Thoracic aorta (tissue), 2 donors: ENCODE results near the gene UBAP2L. TPM values are rescaled to one million over a fixed set of nuclear protein-coding genes. Genes with fewer than 3 reads are reported as not detected.
"Not testable (repeated sequence)": the region's sequence is repeated elsewhere in the genome, so short reads cannot be mapped to it uniquely, and the experiment has no call there.

Experiments used
- ATAC-seq: fragments of 150-250 bp; one replicate; pipeline ENCODE4 v1.8.0; 2017; ENCODE audit warnings: low read depth; ENCODE audit not compliant: insufficient number of reproducible peaks, low FRiP score
- DNase-seq: peaks from one replicate; pipeline ENCODE4 v3.0.0-alpha.2; 2020; ENCODE audit warnings: low spot score
- H3K27ac ChIP-seq, 2 donors: fragments of 200-600 bp; sonication (generic); 1 replicate in 1 of 2; 2 replicates in 1 of 2; pipeline ENCODE4 v1.5.1; 2016; ENCODE audit warnings: mild to moderate bottlenecking in 2 of 2, moderate library complexity in 2 of 2
- H3K27me3 ChIP-seq: fragments of 200-600 bp; sonication (generic); replicated peaks from 2 replicates; pipeline ENCODE4 v1.6.0; 2016; ENCODE audit warnings: mild to moderate bottlenecking; ENCODE audit not compliant: insufficient read depth
- H3K36me3 ChIP-seq: fragments of 200-600 bp; sonication (generic); one replicate; pipeline ENCODE4 v1.5.1; 2016
- H3K4me1 ChIP-seq, 2 donors: fragments of 200-600 bp; sonication (generic); 1 replicate in 1 of 2; 2 replicates in 1 of 2; pipeline versions ENCODE4 v1.5.1 to v1.6.0; 2016; ENCODE audit warnings: low read depth in 2 of 2, mild to moderate bottlenecking in 1 of 2; ENCODE audit not compliant: control insufficient read depth in 1 of 2
- H3K4me3 ChIP-seq: fragments of 200-600 bp; sonication (generic); 2 replicates; pipeline ENCODE4 v1.5.1; 2016; ENCODE audit warnings: mild to moderate bottlenecking
- H3K9me3 ChIP-seq: fragments of 200-600 bp; sonication (generic); 2 replicates; pipeline ENCODE4 v1.5.1; 2016
- total RNA-seq, 2 donors: library from RNA; depleted of rRNA; stranded (reverse); fragments of >200 nt; gene quantifications; one replicate each; pipeline versions ENCODE4 v1.1.0 to v1.2.3, GENCODE V29; 2016
- TF ChIP-seq, protein P1 (sequence below): fragments of 200-600 bp; sonication (generic); IDR thresholded peaks from one replicate; pipeline ENCODE4 v1.5.1; 2019; ENCODE audit warnings: antibody characterized with exemption

UBAP2L gene
- total RNA-seq, 2 donors from 2014 or later, result 92.1 to 119 TPM

DNA sequence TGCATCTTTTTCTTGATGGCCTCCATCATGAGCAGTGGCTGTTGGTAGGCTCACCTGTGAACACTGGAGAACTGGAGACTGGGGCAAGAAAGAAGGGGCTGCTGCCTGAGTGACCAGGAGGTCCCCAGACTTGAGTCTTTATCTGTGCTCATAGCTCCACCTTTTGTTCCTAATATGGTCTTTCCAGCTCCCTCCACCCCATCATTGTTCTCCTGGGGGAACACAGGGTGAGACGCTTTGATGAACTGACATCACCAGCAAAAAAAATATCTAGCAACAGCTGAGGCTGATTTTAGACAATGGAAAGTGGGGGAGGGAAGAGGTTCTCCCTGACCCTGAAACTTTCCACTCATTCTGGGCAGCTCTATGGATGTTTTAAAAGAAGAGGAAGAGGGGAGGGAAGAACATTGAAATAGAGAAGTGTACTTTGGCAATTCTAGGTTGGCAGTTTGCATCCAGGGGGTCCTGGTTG lies 28.7 kb upstream of the UBAP2L start, which contains the start of gene TPM3:
Gene TPM3, minus strand, starts transcription at position 111 of the 472 bp plus-strand sequence. Its CDS starts 82 bp downstream, at position 29.
- DNase-seq (no peak), ATAC-seq (no peak)
- TF ChIP-seq, protein P1, sequence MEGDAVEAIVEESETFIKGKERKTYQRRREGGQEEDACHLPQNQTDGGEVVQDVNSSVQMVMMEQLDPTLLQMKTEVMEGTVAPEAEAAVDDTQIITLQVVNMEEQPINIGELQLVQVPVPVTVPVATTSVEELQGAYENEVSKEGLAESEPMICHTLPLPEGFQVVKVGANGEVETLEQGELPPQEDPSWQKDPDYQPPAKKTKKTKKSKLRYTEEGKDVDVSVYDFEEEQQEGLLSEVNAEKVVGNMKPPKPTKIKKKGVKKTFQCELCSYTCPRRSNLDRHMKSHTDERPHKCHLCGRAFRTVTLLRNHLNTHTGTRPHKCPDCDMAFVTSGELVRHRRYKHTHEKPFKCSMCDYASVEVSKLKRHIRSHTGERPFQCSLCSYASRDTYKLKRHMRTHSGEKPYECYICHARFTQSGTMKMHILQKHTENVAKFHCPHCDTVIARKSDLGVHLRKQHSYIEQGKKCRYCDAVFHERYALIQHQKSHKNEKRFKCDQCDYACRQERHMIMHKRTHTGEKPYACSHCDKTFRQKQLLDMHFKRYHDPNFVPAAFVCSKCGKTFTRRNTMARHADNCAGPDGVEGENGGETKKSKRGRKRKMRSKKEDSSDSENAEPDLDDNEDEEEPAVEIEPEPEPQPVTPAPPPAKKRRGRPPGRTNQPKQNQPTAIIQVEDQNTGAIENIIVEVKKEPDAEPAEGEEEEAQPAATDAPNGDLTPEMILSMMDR, result no peak
- no peaks in the 10 kb centered on the region for H3K27me3 ChIP-seq
- no peak within 1 kb of the TSS for H3K27ac ChIP-seq
- H3K4me1 ChIP-seq, result peaks cover 0 to 18% of the 10 kb centered on the region in 2 donors
- H3K4me3 ChIP-seq, result no peak within 1 kb of the TSS
- no peaks in the 10 kb centered on the region for H3K36me3 ChIP-seq
- no peaks in the 10 kb centered on the region for H3K9me3 ChIP-seq

DNA sequence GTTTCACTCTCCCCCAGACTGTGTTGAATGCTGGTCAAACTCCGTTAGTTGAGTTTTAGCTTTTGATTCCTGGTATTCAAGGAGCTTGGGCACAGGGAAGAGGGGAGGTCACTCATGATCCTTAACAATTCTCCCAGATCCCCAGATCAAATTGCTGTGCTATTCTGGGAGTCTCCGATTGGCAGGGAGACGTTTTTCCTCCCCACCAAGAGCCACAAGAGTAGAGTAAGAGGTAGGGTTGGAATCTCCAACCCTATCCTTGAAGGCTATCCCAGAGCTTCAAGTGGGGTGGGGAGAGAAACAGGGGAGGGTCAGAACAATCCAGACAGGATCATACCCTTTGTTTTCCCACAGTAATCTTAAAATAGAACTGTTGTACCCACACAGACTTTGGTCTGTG lies 28.3 kb upstream of the UBAP2L start:
- Histone ChIP-seq H3K4me1 (peaks cover 0 to 18% of the 10 kb centered on the region in 2 donors), H3K36me3 (no peaks in the 10 kb centered on the region), H3K4me3 (no peak overlapping the region), H3K27ac (no peak overlapping the region), H3K9me3 (no peaks in the 10 kb centered on the region), H3K27me3 (no peaks in the 10 kb centered on the region)
- DNase-seq, result no peak
- TF ChIP-seq, protein P1, result no peak
- no peak for ATAC-seq

DNA sequence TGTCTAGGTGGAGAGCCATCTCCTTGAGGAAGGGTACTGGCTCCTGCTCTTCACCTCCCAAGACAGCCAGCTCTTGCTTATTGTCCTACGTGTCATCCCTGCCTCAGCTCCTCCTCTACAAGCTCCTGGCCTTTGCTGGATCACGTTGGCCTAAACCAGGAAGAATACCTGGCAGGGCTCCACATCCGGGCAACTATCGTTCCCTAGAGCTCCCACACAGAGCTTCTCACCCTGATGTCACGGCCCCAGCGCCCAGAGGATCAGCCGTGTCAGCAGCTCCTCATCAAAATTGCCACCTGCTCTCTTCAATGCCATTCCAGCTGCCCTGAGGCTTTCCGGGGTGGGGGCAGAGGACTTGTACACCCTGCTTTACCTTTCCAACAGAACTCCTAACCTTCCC lies 26.9 kb upstream of the UBAP2L start:
- Histone ChIP-seq H3K27ac (no peak overlapping the region), H3K9me3 (no peaks in the 10 kb centered on the region), H3K4me1 (peaks cover 0 to 18% of the 10 kb centered on the region in 2 donors), H3K27me3 (no peaks in the 10 kb centered on the region), H3K36me3 (no peaks in the 10 kb centered on the region), H3K4me3 (no peak overlapping the region)
- TF ChIP-seq, protein P1, result no peak
- DNase-seq (no peak), ATAC-seq (no peak)

DNA sequence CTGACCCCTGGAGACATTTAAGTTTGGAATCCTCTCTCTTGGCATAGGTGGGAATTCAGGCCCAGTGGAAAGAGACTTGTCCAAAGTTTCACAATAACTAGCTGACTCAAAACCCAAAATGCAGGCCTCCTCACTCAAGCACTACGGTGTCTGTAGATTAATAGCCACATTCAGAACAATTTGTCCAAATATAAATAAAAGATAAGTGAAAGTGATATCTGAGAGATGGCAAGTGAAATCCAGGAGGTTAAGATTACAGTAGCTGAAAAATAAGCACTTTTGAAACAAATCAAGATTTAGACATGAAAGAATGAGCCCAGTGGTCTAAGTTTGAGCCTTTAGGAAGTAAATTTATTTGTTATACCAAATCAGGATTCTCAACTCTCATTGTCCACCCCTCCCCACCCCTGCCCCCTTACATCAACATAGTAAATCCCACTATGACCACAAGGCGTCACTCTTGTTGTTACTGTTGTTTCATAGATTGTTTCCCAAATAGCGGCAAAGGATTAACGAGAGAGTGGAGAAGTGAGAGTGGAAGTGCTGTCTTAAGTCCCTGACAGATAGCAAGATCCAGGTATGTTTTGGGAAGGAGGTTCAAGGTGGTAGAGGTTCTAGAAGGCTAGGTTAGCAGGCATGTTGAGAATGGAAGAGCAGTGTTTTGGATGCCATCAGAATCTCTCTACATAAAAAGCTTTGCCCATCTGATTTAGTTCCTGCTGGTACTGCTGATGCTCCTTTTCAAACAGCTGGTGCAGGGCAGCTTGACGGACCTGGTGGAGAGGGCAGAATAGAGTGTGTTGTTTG lies 21.8 kb upstream of the UBAP2L start:
- Histone ChIP-seq H3K27ac (no peak overlapping the region), H3K36me3 (no peaks in the 10 kb centered on the region), H3K27me3 (no peaks in the 10 kb centered on the region), H3K4me1 (no peaks in the 10 kb centered on the region), H3K4me3 (peak overlapping the region; percentile 37), H3K9me3 (no peaks in the 10 kb centered on the region)
- DNase-seq (peak; percentile 24), ATAC-seq (no peak)
- TF ChIP-seq, protein P1, result peak; percentile 55

DNA sequence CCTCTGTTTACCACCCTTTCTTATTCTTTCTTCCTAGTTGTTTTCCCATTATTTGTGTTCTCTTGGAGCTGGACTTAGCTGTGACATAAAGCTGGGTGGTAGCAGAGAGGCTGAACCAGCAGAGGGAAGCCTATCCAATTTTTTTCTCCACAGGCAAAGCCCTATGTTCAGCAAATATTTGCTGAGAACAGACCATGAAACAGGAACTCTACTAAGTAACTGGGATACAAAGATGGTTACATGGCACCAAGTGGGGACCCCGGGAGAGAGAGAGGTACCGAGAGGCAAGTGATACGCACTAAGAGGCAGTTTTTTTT lies 21.2 kb upstream of the UBAP2L start:
- no peaks in the 10 kb centered on the region for H3K27me3 ChIP-seq
- no peaks in the 10 kb centered on the region for H3K9me3 ChIP-seq
- no peak overlapping the region for H3K4me3 ChIP-seq
- ATAC-seq (peak; percentile 69), DNase-seq (no peak)
- no peak overlapping the region for H3K27ac ChIP-seq
- TF ChIP-seq, protein P1, result no peak
- H3K36me3 ChIP-seq, result no peaks in the 10 kb centered on the region
- no peaks in the 10 kb centered on the region for H3K4me1 ChIP-seq

DNA sequence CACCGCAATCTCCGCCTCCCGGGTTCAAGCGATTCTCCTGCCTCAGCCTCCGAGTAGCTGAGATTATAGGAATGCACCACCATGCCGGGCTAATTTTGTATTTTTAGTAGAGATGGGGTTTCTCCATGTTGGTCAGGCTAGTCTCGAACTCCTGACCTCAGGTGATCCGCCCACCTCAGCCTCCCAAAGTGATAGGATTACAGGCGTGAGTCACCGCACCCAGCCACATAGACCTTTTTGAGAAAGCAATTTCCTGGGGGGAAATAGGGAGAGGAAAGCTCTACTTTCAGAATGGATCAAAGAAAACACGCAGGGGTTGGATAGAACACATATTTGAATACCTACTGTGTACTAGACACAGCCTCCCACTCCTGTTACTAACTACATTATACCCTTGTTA lies 15.0 kb upstream of the UBAP2L start:
- not testable (repeated sequence) for H3K4me3 ChIP-seq, ATAC-seq, H3K4me1 ChIP-seq, DNase-seq, H3K27ac ChIP-seq, H3K27me3 ChIP-seq, H3K9me3 ChIP-seq
- H3K36me3 ChIP-seq, result peaks cover 27% of the 10 kb centered on the region
